IPS DF 6.9 (cell line): Measurements from ENCODE around the gene SYNJ2BP.
A peak's percentile ranks its signal among the peaks of the same experiment; 100 is the strongest.
"Not testable (repeated sequence)": the region's sequence is repeated elsewhere in the genome, so short reads cannot be mapped to it uniquely, and the experiment has no call there.

ENCODE experiments used
- DNase-seq: peaks from one replicate; pipeline ENCODE4 v3.0.0-alpha.2; 2013; ENCODE audit warnings: low read depth, low spot score
- H3K27ac ChIP-seq: one replicate; pipeline ENCODE4 v1.5.1; 2013; ENCODE audit warnings: low read length, control low read depth
- H3K27me3 ChIP-seq: 2 replicates; pipeline ENCODE4 v1.6.1; 2013; ENCODE audit warnings: mild to moderate bottlenecking, low read length; ENCODE audit not compliant: control insufficient read depth, insufficient read depth
- H3K36me3 ChIP-seq: 2 replicates; pipeline ENCODE4 v1.6.1; 2013; ENCODE audit warnings: low read length; ENCODE audit not compliant: control insufficient read depth, insufficient read depth
- H3K4me1 ChIP-seq: 2 replicates; pipeline ENCODE4 v1.6.1; 2013; ENCODE audit warnings: low read length; ENCODE audit not compliant: control insufficient read depth, insufficient read depth
- H3K4me3 ChIP-seq: 2 replicates; pipeline ENCODE4 v1.5.1; 2013; ENCODE audit warnings: mild to moderate bottlenecking, low read length
- H3K9me3 ChIP-seq: 2 replicates; pipeline ENCODE4 v1.6.1; 2013; ENCODE audit warnings: low read length, inconsistent platforms; ENCODE audit not compliant: control insufficient read depth, insufficient read depth
- WGBS: extraction: QIAGEN DNeasy Blood & Tissue Kit; methylation state at CpG from one replicate; pipeline ENCODE4 v1.1.7; 2013; ENCODE audit warnings: mixed read lengths, missing lambda C conversion rate; ENCODE audit not compliant: insufficient read length, insufficient coverage; 5-methylcytosine and 5-hydroxymethylcytosine counted together

The SYNJ2BP gene, protein sequence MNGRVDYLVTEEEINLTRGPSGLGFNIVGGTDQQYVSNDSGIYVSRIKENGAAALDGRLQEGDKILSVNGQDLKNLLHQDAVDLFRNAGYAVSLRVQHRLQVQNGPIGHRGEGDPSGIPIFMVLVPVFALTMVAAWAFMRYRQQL

DNA sequence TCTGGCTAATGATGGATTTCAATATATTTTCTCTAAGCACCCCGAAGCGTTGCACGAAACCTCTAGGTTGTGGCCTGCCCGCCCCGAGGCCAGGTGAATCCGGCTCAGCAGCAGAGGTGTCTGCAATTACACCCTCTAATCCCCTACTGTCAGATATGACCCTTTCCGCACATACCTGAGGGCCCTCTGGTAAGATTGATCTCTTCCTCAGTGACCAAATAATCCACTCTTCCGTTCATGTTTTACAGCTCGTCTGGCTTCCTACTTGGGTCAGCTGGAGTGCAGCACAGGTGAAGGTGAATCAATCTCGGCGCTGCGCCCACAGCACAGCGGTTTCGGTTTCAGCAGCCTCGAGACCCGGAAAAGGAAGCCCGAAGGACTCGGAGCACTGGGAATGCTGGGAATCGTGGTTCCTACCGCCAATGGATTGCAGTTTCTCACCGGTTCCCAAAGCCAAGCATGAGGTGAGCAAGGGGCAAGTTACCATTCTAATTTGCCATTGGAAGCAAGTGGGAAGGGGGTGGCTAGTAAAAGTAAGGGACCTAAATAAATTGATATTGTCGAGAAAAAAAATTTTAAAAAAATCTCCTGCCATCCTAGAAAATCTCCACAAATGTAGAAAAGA, at the start of gene SYNJ2BP:
TSS of gene SYNJ2BP (minus strand) at position 366 of the 625 bp plus-strand sequence. CDS start at position 239, 127 bp downstream.
- H3K27ac ChIP-seq = no peak within 1 kb of the TSS
- no peaks in the 10 kb centered on the region for H3K9me3 ChIP-seq
- WGBS = no CpG with 5 or more reads among the region's 22 CpGs
- peak; percentile 74 for DNase-seq
- no peaks in the 10 kb centered on the region for H3K36me3 ChIP-seq
- H3K4me3 ChIP-seq = peak within 1 kb of the TSS; percentile 72
- no peaks in the 10 kb centered on the region for H3K4me1 ChIP-seq
- no peaks in the 10 kb centered on the region for H3K27me3 ChIP-seq

DNA sequence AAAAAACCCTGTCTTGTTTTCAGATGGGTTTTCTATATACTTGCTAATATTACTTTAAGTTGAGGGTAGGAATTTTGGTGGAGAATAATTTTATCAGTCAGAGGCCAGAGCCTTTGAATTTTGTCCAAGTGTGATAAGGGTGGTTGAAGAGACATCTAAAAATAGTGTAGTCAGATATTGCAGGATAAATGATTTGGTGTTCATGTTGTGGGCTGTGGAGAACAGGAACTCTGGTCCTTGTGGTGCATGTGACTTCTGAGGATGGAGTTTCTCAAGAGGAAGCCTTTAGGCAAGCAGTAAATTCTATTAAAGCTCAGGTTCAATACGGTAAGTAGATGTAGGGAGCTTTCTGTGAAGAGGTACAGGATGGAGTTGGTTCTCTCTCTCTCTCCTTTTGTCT, 37.8 kb upstream of the SYNJ2BP start:
- Histone ChIP-seq H3K9me3 (no peaks in the 10 kb centered on the region), H3K36me3 (no peaks in the 10 kb centered on the region), H3K4me1 (no peaks in the 10 kb centered on the region), H3K27ac (no peak overlapping the region), H3K27me3 (no peaks in the 10 kb centered on the region), H3K4me3 (no peak overlapping the region)
- WGBS = no CpG with 5 or more reads among the region's 1 CpG
- DNase-seq = no peak

DNA sequence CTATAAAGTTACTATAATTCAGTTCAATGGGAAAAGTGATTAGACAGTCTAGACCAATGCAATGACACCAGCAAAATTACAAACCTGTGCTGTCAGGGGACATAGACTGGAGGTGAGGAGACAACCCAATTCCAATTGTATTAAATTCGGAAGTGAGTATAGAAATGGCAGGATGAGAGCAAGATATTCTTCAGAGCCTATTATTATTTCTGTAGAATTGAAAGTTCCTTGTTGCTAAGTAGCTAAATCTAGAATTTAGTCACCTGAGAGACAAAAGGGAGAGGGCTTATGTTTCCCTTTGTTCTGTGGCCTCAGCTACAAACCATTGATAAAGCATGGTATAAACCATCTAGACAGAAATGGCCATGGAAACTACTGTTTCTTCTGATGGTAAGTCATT, 35.0 kb upstream of the SYNJ2BP start, which contains the start of gene ADAM21:
TSS of gene ADAM21 (plus strand) at position 301 of the 400 bp plus-strand sequence. CDS start 5,326 bp downstream, outside the sequence.
- H3K4me3 ChIP-seq = no peak within 1 kb of the TSS
- no peaks in the 10 kb centered on the region for H3K27me3 ChIP-seq
- DNase-seq = no peak
- H3K36me3 ChIP-seq = no peaks in the 10 kb centered on the region
- H3K27ac ChIP-seq = no peak within 1 kb of the TSS
- H3K4me1 ChIP-seq = no peaks in the 10 kb centered on the region
- 0 out of 2 replicates have a peak, but pooled peaks cover 2% of the 10 kb centered on the region for H3K9me3 ChIP-seq
- no CpG with 5 or more reads among the region's 1 CpG for WGBS

GRCh38 chr14:70448633-70449340, 31.9 kb upstream of the SYNJ2BP start:
- DNase-seq = no peak
- Histone ChIP-seq H3K27me3 (no peaks in the 10 kb centered on the region), H3K36me3 (no peaks in the 10 kb centered on the region), H3K9me3 (peaks cover 7% of the 10 kb centered on the region), H3K4me1 (no peaks in the 10 kb centered on the region), H3K4me3 (no peak overlapping the region), H3K27ac (no peak overlapping the region)
- WGBS = no CpG with 5 or more reads among the region's 4 CpGs

DNA sequence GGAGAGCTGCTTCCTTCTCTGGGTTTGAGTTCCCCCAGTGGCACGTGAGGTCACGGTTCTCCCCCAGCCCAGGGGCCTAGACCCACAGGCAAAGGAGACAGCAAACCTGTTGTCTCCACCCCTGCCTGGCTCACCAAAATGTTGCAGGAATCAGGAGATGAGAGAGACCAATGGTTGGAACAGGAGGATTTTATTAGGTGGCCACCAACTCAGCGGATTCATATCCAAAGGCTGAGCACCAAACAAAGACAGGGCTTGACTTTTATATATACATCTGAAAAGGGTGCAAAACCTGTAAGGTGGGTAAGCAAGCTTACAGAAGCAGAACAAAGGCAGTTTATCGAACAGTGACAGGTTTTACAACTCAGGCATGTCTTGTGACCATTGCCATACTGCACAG, 25.9 kb upstream of the SYNJ2BP start:
- WGBS = no CpG with 5 or more reads among the region's 4 CpGs
- no peak overlapping the region for H3K4me3 ChIP-seq
- no peak for DNase-seq
- H3K27me3 ChIP-seq = no peaks in the 10 kb centered on the region
- H3K9me3 ChIP-seq = peaks cover 9% of the 10 kb centered on the region
- no peak overlapping the region for H3K27ac ChIP-seq
- H3K4me1 ChIP-seq = no peaks in the 10 kb centered on the region
- no peaks in the 10 kb centered on the region for H3K36me3 ChIP-seq

GRCh38 chr14:70441641-70442040, 24.8 kb upstream of the SYNJ2BP start:
- WGBS = no CpG with 5 or more reads among the region's 3 CpGs
- no peaks in the 10 kb centered on the region for H3K27me3 ChIP-seq
- no peaks in the 10 kb centered on the region for H3K4me1 ChIP-seq
- H3K9me3 ChIP-seq = peaks cover 9% of the 10 kb centered on the region
- H3K4me3 ChIP-seq = no peak overlapping the region
- H3K27ac ChIP-seq = no peak overlapping the region
- H3K36me3 ChIP-seq = no peaks in the 10 kb centered on the region
- no peak for DNase-seq

DNA sequence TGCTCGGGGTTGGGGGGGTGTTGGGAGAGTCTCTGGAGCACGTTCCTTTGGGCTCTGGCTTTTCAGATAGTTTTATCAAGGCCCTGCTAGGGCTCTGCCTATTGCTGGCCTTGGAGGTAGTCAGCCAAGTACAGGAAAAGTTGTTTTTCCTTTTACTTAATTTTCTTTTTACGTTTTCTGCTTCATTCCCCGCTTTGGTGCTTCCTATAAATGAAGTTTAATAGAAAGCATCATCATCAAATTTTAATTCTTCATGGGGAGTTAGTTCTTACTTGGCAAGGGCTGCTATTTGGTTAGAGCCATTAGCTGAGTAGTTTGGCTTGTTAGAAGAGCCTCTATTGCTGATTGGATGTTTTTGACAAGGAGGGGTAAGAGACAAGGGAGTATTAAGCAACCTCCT, 20.0 kb upstream of the SYNJ2BP start:
- Histone ChIP-seq H3K27me3 (no peaks in the 10 kb centered on the region), H3K9me3 (peaks cover 3% of the 10 kb centered on the region; the same call in 1 of the 2 replicates), H3K4me1 (no peaks in the 10 kb centered on the region), H3K36me3 (no peaks in the 10 kb centered on the region), H3K27ac (no peak overlapping the region), H3K4me3 (no peak overlapping the region)
- DNase-seq = no peak
- WGBS = no CpG with 5 or more reads among the region's 4 CpGs

GRCh38 chr14:70426555-70426954, 9.7 kb upstream of the SYNJ2BP start:
- WGBS = no CpG with 5 or more reads among the region's 4 CpGs
- H3K27ac ChIP-seq, H3K4me3 ChIP-seq, H3K27me3 ChIP-seq, H3K36me3 ChIP-seq, H3K9me3 ChIP-seq, H3K4me1 ChIP-seq, DNase-seq: not testable (repeated sequence)

GRCh38 chr14:70425354-70425753, 8.5 kb upstream of the SYNJ2BP start:
- no peak overlapping the region for H3K4me3 ChIP-seq
- H3K36me3 ChIP-seq = no peaks in the 10 kb centered on the region
- H3K27ac ChIP-seq = no peak overlapping the region
- DNase-seq = no peak
- no CpG with 5 or more reads among the region's 1 CpG for WGBS
- no peaks in the 10 kb centered on the region for H3K4me1 ChIP-seq
- peaks cover 3% of the 10 kb centered on the region; the same call in 1 of the 2 replicates for H3K9me3 ChIP-seq
- H3K27me3 ChIP-seq = no peaks in the 10 kb centered on the region

- H3K27ac ChIP-seq = no peak overlapping the region
- DNase-seq = no peak
- peaks cover 3% of the 10 kb centered on the region; the same call in 1 of the 2 replicates for H3K9me3 ChIP-seq
- H3K4me1 ChIP-seq = no peaks in the 10 kb centered on the region
- no CpG with 5 or more reads among the region's 2 CpGs for WGBS
- no peak overlapping the region for H3K4me3 ChIP-seq
- H3K27me3 ChIP-seq = no peaks in the 10 kb centered on the region
- H3K36me3 ChIP-seq = no peaks in the 10 kb centered on the region
These were observed 5.6 kb upstream of the SYNJ2BP start for GRCh38 chr14:70422538-70422937.
